ENCODE results near the gene IFNAR1.

IFNAR1 gene

DNA sequence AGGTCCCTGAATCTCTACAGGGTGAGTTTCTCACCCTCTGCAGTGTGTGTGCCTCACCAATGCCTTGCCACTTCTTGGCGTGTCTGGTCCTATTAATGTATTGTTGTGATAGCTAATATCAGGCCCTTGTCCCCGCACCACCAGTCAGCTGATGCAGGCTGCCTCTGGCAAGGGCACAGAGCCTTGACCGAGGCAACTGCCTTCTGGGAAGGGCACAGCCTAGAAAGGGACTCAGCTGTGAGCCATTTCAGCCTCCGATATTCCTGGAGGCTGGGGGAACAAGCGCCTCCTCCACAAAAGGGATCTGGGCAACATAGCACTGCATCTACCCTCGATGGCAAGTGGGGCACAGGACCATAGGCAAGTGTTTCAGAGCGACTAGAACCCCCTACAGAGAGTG lies 31.6 kb upstream of the IFNAR1 start:
- no peak for DNase-seq (ENCODE audit: low read depth)
- TF ChIP-seq, protein P1, sequence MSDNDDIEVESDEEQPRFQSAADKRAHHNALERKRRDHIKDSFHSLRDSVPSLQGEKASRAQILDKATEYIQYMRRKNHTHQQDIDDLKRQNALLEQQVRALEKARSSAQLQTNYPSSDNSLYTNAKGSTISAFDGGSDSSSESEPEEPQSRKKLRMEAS (IDR thresholded peaks at IDR 0.05; ENCODE audit: low read depth, low read length) = no peak
- TF ChIP-seq, protein P2, sequence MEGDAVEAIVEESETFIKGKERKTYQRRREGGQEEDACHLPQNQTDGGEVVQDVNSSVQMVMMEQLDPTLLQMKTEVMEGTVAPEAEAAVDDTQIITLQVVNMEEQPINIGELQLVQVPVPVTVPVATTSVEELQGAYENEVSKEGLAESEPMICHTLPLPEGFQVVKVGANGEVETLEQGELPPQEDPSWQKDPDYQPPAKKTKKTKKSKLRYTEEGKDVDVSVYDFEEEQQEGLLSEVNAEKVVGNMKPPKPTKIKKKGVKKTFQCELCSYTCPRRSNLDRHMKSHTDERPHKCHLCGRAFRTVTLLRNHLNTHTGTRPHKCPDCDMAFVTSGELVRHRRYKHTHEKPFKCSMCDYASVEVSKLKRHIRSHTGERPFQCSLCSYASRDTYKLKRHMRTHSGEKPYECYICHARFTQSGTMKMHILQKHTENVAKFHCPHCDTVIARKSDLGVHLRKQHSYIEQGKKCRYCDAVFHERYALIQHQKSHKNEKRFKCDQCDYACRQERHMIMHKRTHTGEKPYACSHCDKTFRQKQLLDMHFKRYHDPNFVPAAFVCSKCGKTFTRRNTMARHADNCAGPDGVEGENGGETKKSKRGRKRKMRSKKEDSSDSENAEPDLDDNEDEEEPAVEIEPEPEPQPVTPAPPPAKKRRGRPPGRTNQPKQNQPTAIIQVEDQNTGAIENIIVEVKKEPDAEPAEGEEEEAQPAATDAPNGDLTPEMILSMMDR (IDR thresholded peaks at IDR 0.05; ENCODE audit: low read depth, low read length) = no peak
- TF ChIP-seq POLR2A (IDR thresholded peaks at IDR 0.05; ENCODE audit: extremely low read depth, insufficient read length) (no peak), MYC (IDR thresholded peaks at IDR 0.05; ENCODE audit: low read depth, low read length) (no peak)
- no peak overlapping the region for H3K4me3 ChIP-seq (ENCODE audit: low read depth, low read length)

- no peak overlapping the region for H3K4me3 ChIP-seq (ENCODE audit: low read depth, low read length)
- DNase-seq (ENCODE audit: low read depth) = no peak
- TF ChIP-seq, protein P1 (IDR thresholded peaks at IDR 0.05; ENCODE audit: low read depth, low read length) = no peak
- TF ChIP-seq POLR2A (IDR thresholded peaks at IDR 0.05; ENCODE audit: extremely low read depth, insufficient read length) (no peak), MYC (IDR thresholded peaks at IDR 0.05; ENCODE audit: low read depth, low read length) (no peak)
- TF ChIP-seq, protein P2 (IDR thresholded peaks at IDR 0.05; ENCODE audit: low read depth, low read length) = no peak
Measured at GRCh38 chr21:33293811-33294216, 31.0 kb upstream of the IFNAR1 start.

- DNase-seq (ENCODE audit: low read depth) = no peak
- TF ChIP-seq MYC (IDR thresholded peaks at IDR 0.05; ENCODE audit: low read depth, low read length) (no peak), POLR2A (IDR thresholded peaks at IDR 0.05; ENCODE audit: extremely low read depth, insufficient read length) (no peak)
- TF ChIP-seq, protein P1 (IDR thresholded peaks at IDR 0.05; ENCODE audit: low read depth, low read length) = no peak
- TF ChIP-seq, protein P2 (IDR thresholded peaks at IDR 0.05; ENCODE audit: low read depth, low read length) = no peak
- H3K4me3 ChIP-seq (ENCODE audit: low read depth, low read length) = no peak overlapping the region
Measured at GRCh38 chr21:33296156-33296555, 28.6 kb upstream of the IFNAR1 start.

- no peak overlapping the region for H3K4me3 ChIP-seq (ENCODE audit: low read depth, low read length)
- TF ChIP-seq POLR2A (IDR thresholded peaks at IDR 0.05; ENCODE audit: extremely low read depth, insufficient read length) (no peak), MYC (IDR thresholded peaks at IDR 0.05; ENCODE audit: low read depth, low read length) (no peak)
- TF ChIP-seq, protein P1 (IDR thresholded peaks at IDR 0.05; ENCODE audit: low read depth, low read length) = no peak
- TF ChIP-seq, protein P2 (IDR thresholded peaks at IDR 0.05; ENCODE audit: low read depth, low read length) = no peak
- peak; percentile 60 for DNase-seq (ENCODE audit: low read depth)
Measured at GRCh38 chr21:33299181-33299752, 25.5 kb upstream of the IFNAR1 start.

GRCh38 chr21:33300701-33301631 lies 23.8 kb upstream of the IFNAR1 start:
- H3K4me3 ChIP-seq (ENCODE audit: low read depth, low read length) = peak overlapping the region; percentile 2
- TF ChIP-seq, protein P1 (IDR thresholded peaks at IDR 0.05; ENCODE audit: low read depth, low read length) = peak; percentile 33; the same call in 1 of the 2 replicates
- TF ChIP-seq POLR2A (IDR thresholded peaks at IDR 0.05; ENCODE audit: extremely low read depth, insufficient read length) (no peak), MYC (IDR thresholded peaks at IDR 0.05; ENCODE audit: low read depth, low read length) (0 out of 2 replicates have a peak, but pooled peaks have one; percentile 33)
- TF ChIP-seq, protein P2 (IDR thresholded peaks at IDR 0.05; ENCODE audit: low read depth, low read length) = no peak
- DNase-seq (ENCODE audit: low read depth) = peak; percentile 91

All from NB4 (cell line).